H9 (cell line): Measurements from ENCODE around the gene PRKCD. TPM values are rescaled to one million over a fixed set of nuclear protein-coding genes. Genes with fewer than 3 reads are reported as not detected.

Experiments
- DNase-seq: peaks from one replicate; pipeline ENCODE4 v3.0.0-alpha.2; 2017
- H2AFZ ChIP-seq: one replicate; pipeline ENCODE4 v1.6.1; 2013; ENCODE audit warnings: mild to moderate bottlenecking, low read length, control low read depth, moderate library complexity
- H2AK5ac ChIP-seq: 2 replicates; pipeline ENCODE4 v1.6.1; 2013; ENCODE audit warnings: low read length, control low read depth, mixed read lengths; ENCODE audit not compliant: insufficient read length
- H2BK120ac ChIP-seq: one replicate; pipeline ENCODE4 v1.6.1; 2013; ENCODE audit warnings: low read depth, mild to moderate bottlenecking, low read length, control low read depth, inconsistent platforms; ENCODE audit not compliant: poor library complexity, severe bottlenecking
- H2BK12ac ChIP-seq: 2 replicates; pipeline ENCODE4 v1.6.1; 2013; ENCODE audit warnings: low read length, control low read depth, mixed read lengths, low read depth; ENCODE audit not compliant: insufficient read length
- H2BK15ac ChIP-seq: 2 replicates; pipeline ENCODE4 v1.6.1; 2013; ENCODE audit warnings: low read depth, low read length, control low read depth
- H2BK20ac ChIP-seq: one replicate; pipeline ENCODE4 v1.6.1; 2013; ENCODE audit warnings: low read depth, mild to moderate bottlenecking, low read length, control low read depth, inconsistent platforms; ENCODE audit not compliant: poor library complexity, severe bottlenecking
- H2BK5ac ChIP-seq: 2 replicates; pipeline ENCODE4 v1.6.1; 2013; ENCODE audit warnings: low read length, control low read depth, mixed read lengths; ENCODE audit not compliant: insufficient read length
- H3K14ac ChIP-seq: 2 replicates; pipeline ENCODE4 v1.6.1; 2013; ENCODE audit warnings: low read length, control low read depth; ENCODE audit not compliant: insufficient read depth
- H3K18ac ChIP-seq: 2 replicates; pipeline ENCODE4 v1.6.1; 2013; ENCODE audit warnings: low read depth, mild to moderate bottlenecking, mixed read lengths, low read length, control low read depth; ENCODE audit not compliant: insufficient read length
- H3K23ac ChIP-seq: 2 replicates; pipeline ENCODE4 v1.6.1; 2013; ENCODE audit warnings: low read length, control low read depth, mixed read lengths, low read depth; ENCODE audit not compliant: insufficient read length
- H3K23me2 ChIP-seq: 2 replicates; pipeline ENCODE4 v1.6.1; 2013; ENCODE audit warnings: low read depth, mild to moderate bottlenecking, mixed read lengths, low read length, control low read depth; ENCODE audit not compliant: insufficient read length, poor library complexity, severe bottlenecking
- H3K27ac ChIP-seq: 2 replicates; pipeline ENCODE4 v1.5.1; 2013; ENCODE audit warnings: low read length, control low read depth, mixed read lengths, low read depth; ENCODE audit not compliant: insufficient read length
- H3K27me3 ChIP-seq: 2 replicates; pipeline ENCODE4 v1.6.1; 2013; ENCODE audit warnings: low read length, control low read depth, inconsistent platforms; ENCODE audit not compliant: insufficient read depth
- H3K4ac ChIP-seq: 2 replicates; pipeline ENCODE4 v1.6.1; 2013; ENCODE audit warnings: low read depth, mild to moderate bottlenecking, control low read depth, inconsistent platforms, low read length, moderate library complexity
- H3K4me1 ChIP-seq: 2 replicates; pipeline ENCODE4 v1.6.1; 2013; ENCODE audit warnings: low read length, control low read depth, inconsistent platforms; ENCODE audit not compliant: insufficient read depth
- H3K4me2 ChIP-seq: 2 replicates; pipeline ENCODE4 v1.6.1; 2013; ENCODE audit warnings: low read length, control low read depth, mixed read lengths; ENCODE audit not compliant: insufficient read length, insufficient read depth
- H3K56ac ChIP-seq: 2 replicates; pipeline ENCODE4 v1.6.1; 2013; ENCODE audit warnings: low read depth, mild to moderate bottlenecking, mixed read lengths, low read length, control low read depth; ENCODE audit not compliant: insufficient read length
- H3K79me1 ChIP-seq: 2 replicates; pipeline ENCODE4 v1.6.1; 2013; ENCODE audit warnings: low read depth, mild to moderate bottlenecking, moderate library complexity, low read length, control low read depth, inconsistent platforms; ENCODE audit not compliant: insufficient read depth, poor library complexity, severe bottlenecking
- H3K79me2 ChIP-seq: 2 replicates; pipeline ENCODE4 v1.6.1; 2013; ENCODE audit warnings: low read length, control low read depth, inconsistent platforms; ENCODE audit not compliant: insufficient read depth
- H3K9ac ChIP-seq: 2 replicates; pipeline ENCODE4 v1.6.1; 2013; ENCODE audit warnings: low read length, control low read depth, mixed read lengths; ENCODE audit not compliant: insufficient read length; ENCODE audit errors: extremely low read depth
- H3K9me3 ChIP-seq: one replicate; pipeline ENCODE4 v1.6.1; 2013; ENCODE audit warnings: low read depth, low read length, inconsistent platforms; ENCODE audit not compliant: control insufficient read depth
- H3T11ph ChIP-seq: one replicate; pipeline ENCODE4 v1.6.1; 2013; ENCODE audit warnings: mild to moderate bottlenecking, low read length, control low read depth, inconsistent platforms
- H4K20me1 ChIP-seq: one replicate; pipeline ENCODE4 v1.6.1; 2013; ENCODE audit not compliant: control insufficient read depth, insufficient read length, insufficient read depth
- H4K5ac ChIP-seq: 2 replicates; pipeline ENCODE4 v1.6.1; 2013; ENCODE audit warnings: low read depth, mild to moderate bottlenecking, mixed read lengths, low read length, control low read depth; ENCODE audit not compliant: insufficient read length
- H4K8ac ChIP-seq: replicated peaks from 2 replicates; pipeline ENCODE4 v1.6.1; 2013; ENCODE audit warnings: low read length, control low read depth, mixed read lengths, low read depth; ENCODE audit not compliant: insufficient read length
- H4K91ac ChIP-seq: 2 replicates; pipeline ENCODE4 v1.6.1; 2013; ENCODE audit warnings: low read depth, mild to moderate bottlenecking, moderate library complexity, mixed read lengths, low read length, control low read depth; ENCODE audit not compliant: insufficient read length
- H3K27ac Mint-ChIP-seq, 3 experiments: 2 replicates in 2 of 3; 3 replicates in 1 of 3; pipeline ENCODE4 v1.8.0; 2020 to 2021; ENCODE audit warnings: mixed read lengths in 3 of 3, mild to moderate bottlenecking in 1 of 3, moderate library complexity in 1 of 3
- H3K27me3 Mint-ChIP-seq: 2 replicates; pipeline ENCODE4 v1.8.0; 2021; ENCODE audit warnings: low read depth, mild to moderate bottlenecking, moderate library complexity, mixed read lengths
- H3K36me3 Mint-ChIP-seq, 3 experiments: 2 replicates in 2 of 3; 3 replicates in 1 of 3; pipeline ENCODE4 v1.8.0; 2020 to 2021; ENCODE audit warnings: low read depth in 3 of 3, mixed read lengths in 3 of 3; ENCODE audit not compliant: insufficient read depth in 1 of 3
- H3K4me1 Mint-ChIP-seq, 2 experiments: 2 replicates each; pipeline ENCODE4 v1.8.0; 2020; ENCODE audit warnings: mixed read lengths in 2 of 2
- H3K4me3 Mint-ChIP-seq, 2 experiments: 2 replicates in 1 of 2; 3 replicates in 1 of 2; pipeline ENCODE4 v1.8.0; 2020 to 2021; ENCODE audit warnings: mild to moderate bottlenecking in 2 of 2, mixed read lengths in 2 of 2, moderate library complexity in 1 of 2
- H3K9me3 Mint-ChIP-seq, 2 experiments: 2 replicates in 1 of 2; 3 replicates in 1 of 2; pipeline ENCODE4 v1.8.0; 2020; ENCODE audit warnings: mild to moderate bottlenecking in 2 of 2, mixed read lengths in 2 of 2, moderate library complexity in 1 of 2
- CTCF ChIP-seq: fragments of 200-600 bp; sonication (generic); conservative IDR thresholded peaks from 3 replicates; pipeline ENCODE4 v1.8.0; 2021; ENCODE audit warnings: antibody characterized with exemption, mild to moderate bottlenecking
- WGBS: extraction: QIAGEN DNeasy Blood & Tissue Kit; methylation state at CpG from one replicate; pipeline ENCODE4 v1.1.7; 2013; ENCODE audit warnings: missing lambda C conversion rate, low lambda C conversion rate, mixed read lengths; ENCODE audit not compliant: insufficient read length; ENCODE audit errors: extremely low coverage; 5-methylcytosine and 5-hydroxymethylcytosine counted together
- total RNA-seq: library from RNA; stranded (reverse); gene quantifications from 2 replicates; pipeline ENCODE4 v1.2.1, GENCODE V29; 2021

The PRKCD gene
- total RNA-seq, 1 experiment from 2014 or later: 23.7 TPM

GRCh38 chr3:53173107-53173506 is 12.1 kb downstream of the PRKCD start:
- Histone ChIP-seq H2BK5ac (no peak overlapping the region), H2BK120ac (no peak overlapping the region), H4K5ac (no peak overlapping the region), H4K91ac (no peak overlapping the region), H3K79me2 (no peaks in the 10 kb centered on the region; the same call in 1 of the 2 replicates), H2AK5ac (no peak overlapping the region), H3K23ac (no peak overlapping the region), H3K23me2 (no peaks in the 10 kb centered on the region), H3K4me2 (no peak overlapping the region), H2BK12ac (no peak overlapping the region), H3K4me1 (peaks cover 8% of the 10 kb centered on the region; the same call in 1 of the 2 replicates), H4K20me1 (no peaks in the 10 kb centered on the region), H2BK15ac (no peak overlapping the region), H3K56ac (no peak overlapping the region), H3K79me1 (no peaks in the 10 kb centered on the region), H4K8ac (no peak overlapping the region), H3K4ac (no peak overlapping the region), H2AFZ (no peak overlapping the region), H3K27ac (no peak overlapping the region), H3K9me3 (no peaks in the 10 kb centered on the region), H3T11ph (no peak overlapping the region), H3K27me3 (no peaks in the 10 kb centered on the region), H3K14ac (no peak overlapping the region), H2BK20ac (no peak overlapping the region), H3K18ac (no peak overlapping the region), H3K9ac (no peak overlapping the region)
- Mint-ChIP-seq H3K9me3 (no peaks in the 10 kb centered on the region), H3K27ac (no peak overlapping the region; a peak in 2 of 7 replicates), H3K4me3 (no peak overlapping the region), H3K27me3 (no peaks in the 10 kb centered on the region), H3K36me3 (peaks cover 0 to 4% (median 3%) of the 10 kb centered on the region in 3 experiments; a peak in 1 of 7 replicates), H3K4me1 (peaks cover 41 to 49% of the 10 kb centered on the region in 2 experiments)
- no peak for TF ChIP-seq CTCF
- DNase-seq: no peak
- no CpG with 5 or more reads among the region's 5 CpGs for WGBS
